HG02870 (cell line): Measurements from ENCODE around the gene HS3ST6.
"Not testable (repeated sequence)": the region's sequence is repeated elsewhere in the genome, so short reads cannot be mapped to it uniquely, and the experiment has no call there.

Experiments used
- ATAC-seq: cut with Tn5 transposase; IDR thresholded peaks from one replicate; pipeline ENCODE4 v1.9.1; 2021; ENCODE audit warnings: mild to moderate bottlenecking, moderate library complexity; ENCODE audit not compliant: unreplicated experiment

Gene HS3ST6

DNA sequence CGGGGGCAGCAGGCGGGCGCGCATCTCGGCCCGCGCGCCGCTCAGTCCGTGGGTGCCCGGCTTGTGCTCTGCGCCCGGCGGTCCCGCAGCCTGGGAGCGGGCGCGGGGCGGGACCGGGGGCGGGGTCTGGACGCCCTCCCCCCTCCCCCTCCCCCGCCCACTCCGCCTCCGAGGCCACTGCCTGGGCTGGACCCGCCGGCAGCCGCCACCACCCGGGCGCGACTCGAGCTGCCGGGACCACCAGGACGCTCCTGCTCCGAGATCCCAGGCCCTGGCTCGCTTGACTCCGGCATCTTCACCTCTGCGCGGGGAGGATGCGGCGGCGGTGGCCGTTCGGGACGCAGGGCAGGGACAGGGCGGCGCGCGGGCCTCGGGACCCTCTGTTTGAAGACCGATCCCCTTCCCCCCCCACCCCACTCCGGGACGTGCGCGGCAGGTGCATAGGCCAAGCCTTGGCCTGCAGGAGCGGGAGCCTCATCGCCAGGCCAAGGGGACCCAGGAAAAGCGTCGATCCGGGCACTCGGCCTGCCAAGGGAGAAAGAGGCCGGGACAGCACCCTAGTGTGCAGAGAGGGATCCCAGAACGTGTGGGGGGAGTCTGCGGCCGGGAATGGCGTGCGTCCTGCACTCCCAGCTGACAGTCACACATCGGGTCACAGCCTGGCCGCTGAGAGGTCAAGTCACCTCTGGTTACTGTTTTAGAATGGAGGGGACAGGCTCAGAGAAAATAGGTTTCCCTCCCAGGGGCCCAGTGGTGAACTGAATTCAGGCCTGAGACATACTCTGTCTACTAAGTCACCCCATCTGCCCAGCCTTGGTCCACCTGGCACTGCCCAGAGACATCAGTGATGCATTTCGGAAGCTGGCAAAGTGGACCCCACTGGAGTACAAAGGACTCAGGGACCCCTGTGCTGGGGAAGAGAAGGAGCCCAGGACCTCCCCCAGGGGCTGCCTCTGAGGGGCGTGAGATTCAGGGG, at the start of gene HS3ST6:
TSS of gene HS3ST6 (minus strand) at position 65 of the 976 bp plus-strand sequence. CDS start 92 bp downstream, outside the sequence.
- ATAC-seq: no peak

GRCh38 chr16:1966460-1966859, 48.2 kb upstream of the HS3ST6 start, which contains the start of gene RNF151:
RNF151 (plus strand) TSS chr16:1966856; CDS start chr16:1966882, 26 bp downstream.
- no peak for ATAC-seq

- no peak for ATAC-seq
Observed at GRCh38 chr16:1965396-1966001, 47.3 kb upstream of the HS3ST6 start.

DNA sequence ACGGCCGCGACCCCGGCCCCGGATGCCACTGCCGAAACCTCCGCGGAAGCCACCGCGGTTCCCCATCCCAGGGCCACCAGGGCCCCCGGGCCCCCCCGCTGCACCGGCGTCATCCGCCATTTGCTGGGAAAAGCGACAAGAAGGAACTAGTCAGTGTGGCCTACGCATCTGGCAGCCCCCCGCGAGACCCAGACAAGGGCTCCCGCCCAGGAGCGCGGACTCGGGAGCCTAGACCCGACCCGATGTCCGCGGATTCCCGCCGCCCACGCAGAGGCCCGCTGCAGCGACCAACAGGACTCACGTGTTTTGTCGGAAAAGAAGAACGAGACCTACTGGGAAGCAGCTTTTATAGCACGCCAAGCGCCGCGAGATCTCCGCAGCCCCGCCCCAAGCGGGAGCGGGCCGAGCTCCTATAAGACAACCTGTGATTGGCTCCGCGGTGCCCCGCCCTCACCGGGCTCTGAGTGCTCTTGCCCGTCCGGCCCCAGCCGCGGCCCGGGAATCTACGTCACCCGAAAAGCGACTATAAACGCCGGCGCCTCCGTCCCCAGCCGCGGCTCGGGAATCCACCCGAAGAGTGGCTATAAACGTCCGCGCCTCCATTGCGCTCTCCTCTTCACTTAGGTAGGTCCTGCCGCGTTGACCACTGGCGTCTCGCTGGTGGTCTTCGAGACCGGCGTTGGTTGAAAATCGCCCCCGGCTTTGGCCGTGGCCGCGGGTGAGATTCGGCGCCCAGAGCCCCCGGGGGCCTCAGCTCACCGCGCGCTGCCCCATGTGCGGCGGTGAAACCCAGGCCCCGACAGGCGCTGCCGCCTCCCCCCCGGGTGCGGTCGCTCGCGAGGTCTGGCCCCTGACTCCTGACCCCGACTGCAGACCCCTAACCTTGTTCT, 46.5 kb upstream of the HS3ST6 start, which contains the start of gene RPS2:
TSS of gene RPS2 (minus strand) at position 321 of the 890 bp plus-strand sequence. CDS start at position 120, 201 bp downstream.
- peak; percentile 82 for ATAC-seq

- peak; percentile 1 for ATAC-seq
Observed at GRCh38 chr16:1963806-1964505, 45.7 kb upstream of the HS3ST6 start.

DNA sequence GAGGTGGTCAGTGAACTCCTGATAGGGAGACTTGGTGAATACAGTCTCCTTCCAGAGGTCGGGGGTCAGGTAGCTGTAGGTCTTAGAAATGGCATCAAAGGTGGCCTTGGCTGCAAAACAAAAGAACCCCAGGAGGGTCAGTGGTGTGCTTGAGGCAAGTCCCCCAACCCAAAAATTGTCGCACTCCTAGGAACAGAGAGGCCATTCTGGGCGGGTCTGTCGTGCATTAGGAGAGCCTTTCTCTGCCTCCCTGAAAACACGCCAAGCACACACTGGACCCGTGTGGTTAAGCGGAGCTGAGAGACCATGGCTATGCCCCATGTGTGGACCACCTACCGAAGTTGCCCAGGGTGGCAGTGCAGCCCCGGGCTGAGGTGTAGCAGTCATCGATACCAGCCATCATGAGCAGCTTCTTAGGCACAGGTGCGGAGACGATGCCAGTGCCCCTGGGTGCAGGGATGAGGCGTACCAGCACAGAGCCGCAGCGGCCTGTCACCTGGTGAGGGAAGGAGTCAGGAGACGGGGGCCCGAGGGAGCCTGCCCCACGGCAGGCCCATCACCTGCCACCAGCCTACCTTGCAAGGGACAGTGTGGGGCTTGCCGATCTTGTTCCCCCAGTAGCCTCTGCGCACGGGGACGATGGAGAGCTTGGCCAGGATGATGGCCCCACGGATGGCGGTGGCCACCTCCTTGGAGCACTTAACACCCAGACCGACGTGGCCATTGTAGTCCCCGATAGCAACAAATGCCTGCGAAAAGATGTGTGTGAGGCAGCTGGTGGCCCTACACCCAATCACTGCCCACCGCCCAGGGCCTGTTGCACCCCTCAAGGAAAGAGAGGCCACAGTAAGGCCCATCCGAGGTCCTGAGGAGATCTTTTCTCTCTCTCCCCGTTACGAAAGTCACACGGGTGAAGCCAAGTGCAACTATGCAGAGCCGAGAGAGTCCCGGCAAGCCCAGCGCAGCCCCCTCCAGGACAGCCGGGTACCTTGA, 44.2 kb upstream of the HS3ST6 start:
- ATAC-seq: not testable (repeated sequence)

DNA sequence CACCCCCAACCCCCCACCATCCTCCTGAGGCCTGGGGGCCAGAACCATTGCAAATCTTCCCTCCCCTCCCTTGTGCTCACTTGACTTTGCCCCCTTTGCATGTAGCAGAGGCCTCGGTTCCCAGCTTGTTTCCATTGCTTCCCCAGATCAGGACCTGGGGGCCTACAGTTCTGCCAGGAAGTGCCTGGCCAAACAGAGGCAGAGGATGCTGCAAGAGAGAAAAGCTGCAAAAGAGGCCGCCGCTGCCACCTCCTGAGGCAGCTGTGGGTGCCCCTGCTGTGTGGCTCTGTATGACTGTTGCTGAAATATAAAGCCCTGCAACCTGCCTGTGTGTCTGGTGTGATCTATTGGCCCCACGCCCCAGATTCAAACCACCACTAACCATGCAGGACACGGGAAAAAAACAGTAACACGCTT, 43.4 kb upstream of the HS3ST6 start:
- ATAC-seq: no peak

DNA sequence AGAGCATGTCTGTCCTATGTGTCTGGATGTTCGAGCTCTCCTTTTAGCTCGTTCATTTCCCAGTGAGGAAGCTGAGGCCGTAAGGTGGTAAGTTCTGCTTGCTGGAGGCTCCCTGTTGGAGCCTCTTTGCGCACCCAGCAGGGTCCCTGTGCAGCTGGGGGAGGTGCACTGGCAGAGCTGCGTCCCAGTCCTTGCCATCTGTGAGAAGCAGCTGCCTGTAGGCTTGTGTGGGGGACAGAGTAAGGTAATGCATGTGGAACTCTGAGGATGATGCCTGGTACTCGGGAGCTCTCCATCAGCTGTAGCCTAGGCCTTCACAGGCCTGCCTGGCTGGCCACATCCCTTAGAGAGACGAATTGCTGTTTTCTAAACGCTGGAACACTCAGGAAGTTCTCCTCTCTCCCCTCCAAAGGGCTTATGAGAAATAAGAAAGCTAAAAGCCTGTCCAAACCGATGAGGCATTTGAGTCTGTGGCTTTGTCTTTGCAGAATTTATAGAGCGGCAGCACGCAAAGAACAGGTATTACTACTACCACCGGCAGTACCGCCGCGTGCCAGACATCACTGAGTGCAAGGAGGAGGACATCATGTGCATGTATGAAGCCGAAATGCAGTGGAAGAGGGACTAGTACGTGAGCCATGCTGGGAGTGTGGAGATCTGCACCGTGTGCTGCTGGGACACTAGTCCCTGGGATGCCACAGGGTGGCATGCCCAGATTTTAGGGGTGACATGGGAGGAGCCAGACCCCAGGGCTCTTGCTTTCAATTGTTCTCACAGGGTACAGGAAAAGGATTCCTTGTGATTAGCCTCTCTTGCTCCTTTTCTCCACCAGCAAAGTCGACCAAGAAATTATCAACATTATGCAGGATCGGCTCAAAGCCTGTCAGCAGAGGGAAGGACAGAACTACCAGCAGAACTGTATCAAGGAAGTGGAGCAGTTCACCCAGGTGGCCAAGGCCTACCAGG, 42.7 kb upstream of the HS3ST6 start:
- no peak for ATAC-seq

DNA sequence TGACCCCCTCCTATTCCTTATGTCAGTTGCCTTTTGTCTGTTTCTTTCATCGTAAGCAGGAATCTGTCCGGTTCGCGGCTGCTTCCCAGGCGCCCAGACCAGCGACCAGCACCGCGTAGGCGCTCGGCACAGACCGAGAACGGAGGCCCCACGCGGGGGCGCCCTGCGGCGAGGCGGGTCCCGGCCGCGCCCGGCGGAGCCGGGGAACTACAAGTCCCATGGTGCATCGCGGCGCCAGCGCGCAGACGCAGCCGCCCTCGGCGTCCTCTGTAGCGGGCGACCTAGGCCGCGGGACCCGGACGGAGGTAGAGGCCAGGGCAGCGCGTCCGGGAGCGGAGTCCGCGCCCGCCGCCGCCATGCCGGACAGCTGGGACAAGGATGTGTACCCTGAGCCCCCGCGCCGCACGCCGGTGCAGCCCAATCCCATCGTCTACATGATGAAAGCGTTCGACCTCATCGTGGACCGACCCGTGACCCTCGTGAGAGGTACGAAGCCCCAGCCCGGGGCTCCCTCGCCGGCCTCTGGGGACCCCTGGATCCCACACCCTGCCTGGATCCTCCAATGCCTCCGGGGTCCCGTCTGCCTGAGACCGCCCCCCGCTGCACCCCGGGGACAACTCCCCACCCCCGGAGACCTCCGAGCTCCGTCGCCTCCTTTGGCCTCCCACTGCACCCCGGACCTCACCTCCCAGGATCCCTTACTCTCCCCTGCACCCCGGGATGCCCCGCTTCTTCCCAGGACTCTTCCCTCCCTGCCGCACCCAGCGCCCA, 41.2 kb upstream of the HS3ST6 start, which contains the start of gene NDUFB10:
TSS of gene NDUFB10 (plus strand) at position 270 of the 771 bp plus-strand sequence. CDS start at position 357, 87 bp downstream.
- ATAC-seq: peak; percentile 45

GRCh38 chr16:1958715-1959268, 40.6 kb upstream of the HS3ST6 start:
- ATAC-seq: no peak

DNA sequence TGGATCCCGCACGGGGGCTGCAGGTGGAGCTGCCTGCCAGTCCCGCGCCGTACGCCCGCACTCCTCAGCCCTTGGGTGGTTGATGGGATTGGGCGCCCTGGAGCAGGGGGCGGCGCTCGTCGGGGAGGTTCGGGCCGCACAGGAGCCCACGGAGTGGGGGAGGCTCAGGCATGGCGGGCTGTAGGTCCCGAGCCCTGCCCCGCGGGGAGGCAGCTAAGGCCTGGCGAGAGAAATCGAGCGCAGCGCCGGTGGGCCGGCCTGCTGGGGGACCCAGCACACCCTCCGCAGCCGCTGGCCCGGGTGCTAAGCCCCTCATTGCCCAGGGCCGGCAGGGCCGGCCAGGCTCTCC, 39.9 kb upstream of the HS3ST6 start:
- not testable (repeated sequence) for ATAC-seq

DNA sequence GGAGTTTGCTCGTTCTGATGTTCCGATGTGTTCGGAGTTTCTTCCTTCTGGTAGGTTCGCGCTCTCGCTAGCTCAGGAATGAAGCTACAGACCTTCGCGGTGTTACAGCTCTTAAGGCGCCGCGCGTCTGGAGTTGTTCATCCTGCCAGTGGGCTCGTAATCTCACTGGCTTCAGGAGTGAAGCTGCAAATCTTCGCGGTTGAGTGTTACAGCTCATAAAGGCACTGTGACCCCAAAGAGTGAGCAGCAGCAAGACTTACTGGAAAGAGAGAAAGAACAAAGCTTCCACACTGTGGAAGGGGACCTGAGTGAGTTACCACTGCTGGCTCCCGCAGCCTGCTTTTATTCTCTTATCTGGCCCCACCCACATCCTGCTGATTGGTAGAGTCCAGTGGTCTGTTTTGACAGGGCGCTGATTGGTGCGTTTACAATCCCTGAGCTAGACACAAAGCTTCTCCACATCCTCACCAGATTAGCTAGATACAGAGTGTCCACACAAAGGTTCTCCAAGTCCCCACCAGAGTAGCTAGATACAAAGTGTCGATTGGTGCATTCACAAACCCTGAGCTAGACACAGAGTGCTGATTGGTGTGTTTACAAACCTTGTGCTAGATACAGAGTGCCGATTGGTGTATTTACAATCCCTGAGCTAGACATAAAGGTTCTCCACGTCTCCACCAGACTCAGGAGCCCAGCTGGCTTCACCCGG, 39.4 kb upstream of the HS3ST6 start:
- not testable (repeated sequence) for ATAC-seq

DNA sequence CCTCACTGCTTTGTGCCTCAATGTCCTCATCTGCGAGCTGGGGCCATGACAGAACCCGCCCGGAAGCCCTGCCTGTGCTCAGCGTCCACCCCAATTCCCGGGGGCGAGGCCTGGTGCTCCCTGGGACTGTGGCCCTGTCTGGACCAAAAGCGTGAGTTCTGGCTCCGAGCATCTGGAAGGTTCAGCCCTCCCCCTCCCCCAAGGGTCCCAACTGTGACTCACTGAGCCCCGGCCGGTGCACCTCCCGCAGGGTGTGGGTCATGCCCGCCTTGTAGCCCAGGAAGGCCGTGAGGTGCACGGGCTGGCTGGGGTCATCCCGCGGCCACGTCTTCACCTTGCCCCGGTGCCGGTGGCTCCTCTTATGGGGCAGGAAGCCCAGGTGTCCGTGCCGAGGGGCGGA, 35.5 kb upstream of the HS3ST6 start:
- ATAC-seq: no peak

DNA sequence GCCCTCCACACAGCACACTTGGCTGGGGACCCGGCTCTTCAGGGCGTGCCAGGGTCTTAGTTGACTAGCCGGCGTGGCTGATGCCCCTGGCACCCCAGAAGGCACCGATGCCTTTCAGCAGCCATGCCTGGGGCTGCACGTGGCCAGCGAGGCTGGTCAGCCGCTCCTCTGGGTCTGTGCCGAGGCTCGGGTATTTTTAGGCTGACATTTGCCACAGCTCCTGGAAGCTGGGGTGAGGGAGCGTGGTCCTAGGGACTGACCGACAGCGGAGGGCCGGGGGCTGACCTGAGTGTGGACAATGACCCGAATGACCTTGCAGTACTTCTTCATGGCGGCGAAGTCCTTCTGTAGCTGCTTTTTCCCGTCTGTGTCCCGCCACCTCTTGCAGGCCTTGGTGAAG, 32.3 kb upstream of the HS3ST6 start:
- ATAC-seq: no peak

GRCh38 chr16:1950047-1950446, 31.8 kb upstream of the HS3ST6 start:
- ATAC-seq: no peak

DNA sequence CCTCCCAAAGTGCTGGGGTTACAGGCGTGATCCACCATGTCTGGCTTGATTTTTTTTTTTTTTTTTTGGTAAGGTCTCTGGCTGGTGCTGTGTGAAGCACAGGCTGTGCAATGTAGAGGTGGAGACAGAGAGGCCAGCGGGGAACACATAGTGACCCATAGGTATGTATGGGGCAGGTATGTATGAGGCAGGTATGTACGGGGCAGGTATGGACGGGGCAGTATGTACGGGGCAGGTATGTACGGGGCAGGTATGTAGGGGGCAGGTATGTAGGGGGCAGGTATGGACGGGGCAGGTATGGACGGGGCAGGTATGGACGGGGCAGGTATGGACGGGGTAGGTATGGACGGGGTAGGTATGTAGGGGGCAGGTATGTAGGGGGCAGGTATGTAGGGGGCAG, 31.3 kb upstream of the HS3ST6 start:
- no peak for ATAC-seq
